ENCODE results near the gene CLN5. TPM values are rescaled to one million over a fixed set of nuclear protein-coding genes. Genes with fewer than 3 reads are reported as not detected.
"Not testable (repeated sequence)": the region's sequence is repeated elsewhere in the genome, so short reads cannot be mapped to it uniquely, and the experiment has no call there.

Gene CLN5
- total and polyA plus RNA-seq, 2 experiments from 2014 or later: 35.9 to 36.4 TPM

GRCh38 chr13:76955661-76956060, 36.2 kb upstream of the CLN5 start:
- Histone ChIP-seq H2AFZ (no peak overlapping the region), H3K9ac (no peak overlapping the region), H3K79me2 (ENCODE audit: insufficient read depth) (no peaks in the 10 kb centered on the region), H3K4me3 (no peak overlapping the region), H3K9me3 (ENCODE audit: low read depth) (no peaks in the 10 kb centered on the region), H3K9me2 (ENCODE audit: insufficient read depth) (no peaks in the 10 kb centered on the region), H3K4me2 (ENCODE audit: unreplicated experiment) (no peak overlapping the region), H3K27me3 (replicated peaks; ENCODE audit: insufficient read depth) (no peaks in the 10 kb centered on the region), H3K36me3 (ENCODE audit: low read depth) (no peaks in the 10 kb centered on the region), H4K20me1 (ENCODE audit: insufficient read depth) (no peaks in the 10 kb centered on the region), H3F3A (ENCODE audit: insufficient read depth) (no peaks in the 10 kb centered on the region), H3K4me1 (ENCODE audit: insufficient read depth) (no peaks in the 10 kb centered on the region), H3K27ac (no peak overlapping the region)
- 55 to 66% methylated on average over 5 of the region's 5 CpGs for WGBS, 2 experiments (ENCODE audit: low coverage in 1 of 2, low lambda C conversion rate in 2 of 2, missing lambda C conversion rate in 2 of 2)
- no peak for TF ChIP-seq EZH2phosphoT487 (IDR thresholded peaks at IDR 0.05; ENCODE audit: insufficient read depth, low read depth)
- no peak for TF ChIP-seq EZH2 (IDR thresholded peaks at IDR 0.05; ENCODE audit: insufficient read depth, poor library complexity, severe bottlenecking)
- DNase-seq: no peak
- in situ Hi-C loops (cut with MboI): no loop called here

GRCh38 chr13:76958841-76959432, 32.9 kb upstream of the CLN5 start:
- Histone ChIP-seq H3K36me3 (ENCODE audit: low read depth) (no peaks in the 10 kb centered on the region), H2AFZ (no peak overlapping the region), H3K4me2 (ENCODE audit: unreplicated experiment) (no peak overlapping the region), H3K79me2 (ENCODE audit: insufficient read depth) (no peaks in the 10 kb centered on the region), H3K9me2 (ENCODE audit: insufficient read depth) (no peaks in the 10 kb centered on the region), H3K4me3 (no peak overlapping the region), H3K27me3 (replicated peaks; ENCODE audit: insufficient read depth) (no peaks in the 10 kb centered on the region), H3K9me3 (ENCODE audit: low read depth) (no peaks in the 10 kb centered on the region), H3K4me1 (ENCODE audit: insufficient read depth) (no peaks in the 10 kb centered on the region), H4K20me1 (ENCODE audit: insufficient read depth) (no peaks in the 10 kb centered on the region), H3F3A (ENCODE audit: insufficient read depth) (no peaks in the 10 kb centered on the region), H3K9ac (no peak overlapping the region), H3K27ac (no peak overlapping the region)
- 48 to 59% methylated on average over 4 of the region's 4 CpGs for WGBS, 2 experiments (ENCODE audit: low coverage in 1 of 2, low lambda C conversion rate in 2 of 2, missing lambda C conversion rate in 2 of 2)
- TF ChIP-seq EZH2phosphoT487 (IDR thresholded peaks at IDR 0.05; ENCODE audit: insufficient read depth, low read depth): no peak
- no peak for TF ChIP-seq EZH2 (IDR thresholded peaks at IDR 0.05; ENCODE audit: insufficient read depth, poor library complexity, severe bottlenecking)
- DNase-seq: no peak
- in situ Hi-C loops (cut with MboI): no loop called here

DNA sequence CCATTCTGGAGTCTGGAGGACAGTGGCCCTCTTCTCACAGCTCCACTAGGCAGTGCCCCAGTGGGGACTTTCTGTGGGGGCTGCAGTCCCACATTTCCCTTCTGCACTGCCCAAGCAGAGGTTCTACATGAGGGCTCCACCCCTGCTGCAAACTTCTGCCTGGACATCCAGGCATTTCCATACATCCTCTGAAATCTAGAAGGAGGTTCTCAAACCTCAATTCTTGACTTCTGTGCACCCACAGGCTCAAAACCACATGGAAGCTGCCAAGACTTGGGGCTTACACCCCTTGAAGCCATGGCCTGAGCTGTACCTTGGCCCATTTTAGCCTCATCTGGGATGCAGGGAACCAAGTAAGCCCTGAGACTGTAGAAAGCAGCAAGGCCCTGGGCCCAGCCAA, 32.1 kb upstream of the CLN5 start:
- H3K4me1 ChIP-seq (ENCODE audit: insufficient read depth); H3K9me2 ChIP-seq (ENCODE audit: insufficient read depth); H3K4me2 ChIP-seq (ENCODE audit: unreplicated experiment); H3K36me3 ChIP-seq (ENCODE audit: low read depth); DNase-seq; H3K9ac ChIP-seq; H4K20me1 ChIP-seq (ENCODE audit: insufficient read depth); H3F3A ChIP-seq (ENCODE audit: insufficient read depth); H3K27ac ChIP-seq; H3K9me3 ChIP-seq (ENCODE audit: low read depth); H3K4me3 ChIP-seq; H3K27me3 ChIP-seq (replicated peaks; ENCODE audit: insufficient read depth); in situ Hi-C loops (cut with MboI); H3K79me2 ChIP-seq (ENCODE audit: insufficient read depth); H2AFZ ChIP-seq: not testable (repeated sequence)

DNA sequence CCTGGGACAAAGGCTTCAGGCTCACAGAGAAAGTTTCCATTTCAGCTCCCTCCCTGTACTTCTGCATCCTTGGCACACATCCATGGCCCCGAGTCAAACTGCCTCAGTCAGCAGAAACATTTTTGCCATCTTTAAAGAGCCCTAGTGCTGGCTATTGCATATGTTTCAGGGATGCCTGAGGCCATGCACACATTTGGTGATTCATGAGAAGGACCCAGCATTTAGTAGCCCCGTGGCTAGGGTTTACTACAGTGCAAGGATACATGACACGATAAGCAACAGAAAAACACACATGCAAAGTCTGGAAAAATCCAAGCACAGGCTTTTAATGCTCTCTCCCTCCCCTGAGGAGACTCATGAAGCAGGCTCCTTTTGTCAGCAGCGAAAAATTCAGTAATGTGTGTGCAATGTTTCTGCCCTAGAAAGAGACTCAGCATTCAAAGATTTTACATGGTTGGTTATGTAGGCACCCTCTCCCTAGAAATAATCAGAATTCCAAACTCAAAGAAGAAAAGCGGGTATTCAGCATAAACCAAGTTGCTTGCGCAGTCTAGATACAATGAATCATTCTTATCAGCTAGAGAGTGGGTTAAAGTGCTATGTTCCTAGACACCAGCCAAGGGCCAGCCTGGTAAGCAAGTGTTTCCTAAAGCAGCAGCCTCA, 26.0 kb upstream of the CLN5 start:
- no peaks in the 10 kb centered on the region for H3K36me3 ChIP-seq (ENCODE audit: low read depth)
- H3K4me3 ChIP-seq: no peak overlapping the region
- H4K20me1 ChIP-seq (ENCODE audit: insufficient read depth): no peaks in the 10 kb centered on the region
- peaks cover 11% of the 10 kb centered on the region; the same call in 1 of the 2 replicates for H3F3A ChIP-seq (ENCODE audit: insufficient read depth)
- H3K4me1 ChIP-seq (ENCODE audit: insufficient read depth): peaks cover 11% of the 10 kb centered on the region
- no peaks in the 10 kb centered on the region for H3K27me3 ChIP-seq (replicated peaks; ENCODE audit: insufficient read depth)
- H3K4me2 ChIP-seq (ENCODE audit: unreplicated experiment): peak overlapping the region; percentile 52
- DNase-seq: peak; percentile 78
- no peaks in the 10 kb centered on the region for H3K9me2 ChIP-seq (ENCODE audit: insufficient read depth)
- H3K27ac ChIP-seq: no peak overlapping the region
- no peak overlapping the region for H3K9ac ChIP-seq
- H2AFZ ChIP-seq: peak overlapping the region; percentile 5
- no peaks in the 10 kb centered on the region for H3K79me2 ChIP-seq (ENCODE audit: insufficient read depth)
- in situ Hi-C loops (cut with MboI): no loop called here
- no peaks in the 10 kb centered on the region for H3K9me3 ChIP-seq (ENCODE audit: low read depth)
- TF ChIP-seq EZH2phosphoT487 (IDR thresholded peaks at IDR 0.05; ENCODE audit: insufficient read depth, low read depth): no peak
- TF ChIP-seq EZH2 (IDR thresholded peaks at IDR 0.05; ENCODE audit: insufficient read depth, poor library complexity, severe bottlenecking): no peak
- WGBS, 2 experiments (ENCODE audit: low coverage in 1 of 2, low lambda C conversion rate in 2 of 2, missing lambda C conversion rate in 2 of 2): 28% methylated on average over 6 of the region's 6 CpGs

Measured in GM23248 (cell line).